IMR-90 (cell line): Measurements from ENCODE around the gene BCL11A.

ENCODE experiments used
- CEBPB ChIP-seq: IDR thresholded peaks from 2 replicates; pipeline ENCODE4 v1.6.1; 2012; ENCODE audit warnings: low read depth, low read length, improper control_type of control experiment
- CTCF ChIP-seq: conservative IDR thresholded peaks from 2 replicates; pipeline ENCODE4 v1.5.1; 2012; ENCODE audit warnings: mild to moderate bottlenecking, low read depth, low read length, improper control_type of control experiment
- ELK1 ChIP-seq: fragments of 150-350 bp; IDR thresholded peaks from 2 replicates; pipeline ENCODE4 v1.6.1; 2016; ENCODE audit warnings: low read depth, mild to moderate bottlenecking, low read length, moderate library complexity, borderline replicate concordance
- FOS ChIP-seq: fragments of 150-350 bp; IDR thresholded peaks from 2 replicates; pipeline ENCODE4 v1.6.1; 2016; ENCODE audit warnings: low read depth, low read length
- MAFK ChIP-seq: IDR thresholded peaks from 2 replicates; pipeline ENCODE4 v1.6.1; 2012; ENCODE audit warnings: low read depth, low read length, improper control_type of control experiment
- MAZ ChIP-seq: IDR thresholded peaks from 2 replicates; pipeline ENCODE4 v1.6.1; 2012; ENCODE audit warnings: low read depth, mild to moderate bottlenecking, low read length, improper control_type of control experiment, moderate library complexity, borderline replicate concordance
- NFE2L2 ChIP-seq: fragments of 150-350 bp; IDR thresholded peaks from 2 replicates; pipeline ENCODE4 v1.6.1; 2016; ENCODE audit warnings: low read depth, mild to moderate bottlenecking, low read length
- POLR2A ChIP-seq: IDR thresholded peaks from 2 replicates; pipeline ENCODE4 v1.6.1; 2012; ENCODE audit warnings: mild to moderate bottlenecking, low read depth, low read length
- RAD21 ChIP-seq: IDR thresholded peaks from 2 replicates; pipeline ENCODE4 v1.6.1; 2012; ENCODE audit warnings: low read length, improper control_type of control experiment
- RCOR1 ChIP-seq: IDR thresholded peaks from 2 replicates; pipeline ENCODE4 v1.6.1; 2012; ENCODE audit warnings: mild to moderate bottlenecking, low read length, improper control_type of control experiment; ENCODE audit not compliant: insufficient replicate concordance
- SMC3 ChIP-seq: fragments of 150-350 bp; IDR thresholded peaks from 2 replicates; pipeline ENCODE4 v1.6.1; 2016; ENCODE audit warnings: low read depth, mild to moderate bottlenecking, antibody characterized with exemption, low read length, moderate library complexity
- USF2 ChIP-seq: fragments of 150-350 bp; IDR thresholded peaks from 2 replicates; pipeline ENCODE4 v1.6.1; 2017; ENCODE audit warnings: mild to moderate bottlenecking, antibody characterized with exemption, low read length, low read depth

- TF ChIP-seq ELK1 (no peak), CTCF (no peak), NFE2L2 (no peak), CEBPB (no peak), USF2 (no peak), MAZ (no peak), POLR2A (no peak), MAFK (no peak), RCOR1 (no peak), RAD21 (peak; percentile 11; the same call in 1 of the 2 replicates), SMC3 (no peak), FOS (no peak)
These were observed 49.4 kb downstream of the BCL11A start for GRCh38 chr2:60504049-60504448.
